ENCODE measurements around the gene MAP3K7. TPM values are rescaled to one million over a fixed set of nuclear protein-coding genes. Genes with fewer than 3 reads are reported as not detected.

Gene MAP3K7
- total RNA-seq, 6 donors from 2014 or later, result 13.9 to 36.7 (median 19.1) TPM

DNA sequence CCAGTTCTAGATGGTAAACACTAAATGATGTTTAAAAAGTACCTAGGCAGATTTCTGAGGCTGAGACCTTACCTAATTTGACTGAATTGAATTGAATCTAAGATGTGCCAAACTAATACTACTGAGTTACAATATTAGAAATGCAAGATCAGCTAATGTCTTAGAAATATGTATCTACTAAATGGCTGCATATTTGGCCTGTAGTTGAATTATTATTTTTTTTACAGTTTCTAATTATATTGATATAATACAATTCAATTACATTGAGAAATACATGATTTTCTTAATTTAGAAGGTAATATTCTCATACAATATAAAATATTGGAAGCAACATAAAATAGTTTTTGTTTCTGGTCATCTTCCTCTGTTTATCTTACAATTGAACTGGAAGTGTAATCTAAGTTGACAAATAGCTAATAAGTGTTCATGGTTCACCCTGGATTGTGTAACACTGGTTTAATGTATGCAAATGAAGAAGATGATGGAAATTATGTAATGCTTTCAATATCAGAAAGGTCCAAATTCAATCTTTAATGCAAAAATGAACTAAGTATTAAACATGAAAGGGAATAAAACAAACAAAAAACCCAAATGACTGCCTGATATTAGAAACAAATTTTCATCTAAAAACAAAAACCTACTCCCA lies 2.9 kb downstream of the MAP3K7 start:
- TF ChIP-seq CTCF (IDR thresholded peaks at IDR 0.05), result no peak
- no peak for TF ChIP-seq EP300 (IDR thresholded peaks at IDR 0.05)
- no peak for TF ChIP-seq POLR2A (IDR thresholded peaks at IDR 0.05)
- TF ChIP-seq POLR2AphosphoS5 (IDR thresholded peaks at IDR 0.05), result no peak
- no peak overlapping the region for H3K27ac ChIP-seq
- no peaks in the 10 kb centered on the region for H3K36me3 ChIP-seq
- no peak for DNase-seq
- H3K4me3 ChIP-seq, result no peak overlapping the region
- no peaks in the 10 kb centered on the region for H3K27me3 ChIP-seq
- H3K4me1 ChIP-seq, result peaks cover 19 to 27% (median 25%) of the 10 kb centered on the region in 4 donors
- ATAC-seq (ENCODE audit: low FRiP score in 2 of 2), result no peak
- no peaks in the 10 kb centered on the region for H3K9me3 ChIP-seq

DNA sequence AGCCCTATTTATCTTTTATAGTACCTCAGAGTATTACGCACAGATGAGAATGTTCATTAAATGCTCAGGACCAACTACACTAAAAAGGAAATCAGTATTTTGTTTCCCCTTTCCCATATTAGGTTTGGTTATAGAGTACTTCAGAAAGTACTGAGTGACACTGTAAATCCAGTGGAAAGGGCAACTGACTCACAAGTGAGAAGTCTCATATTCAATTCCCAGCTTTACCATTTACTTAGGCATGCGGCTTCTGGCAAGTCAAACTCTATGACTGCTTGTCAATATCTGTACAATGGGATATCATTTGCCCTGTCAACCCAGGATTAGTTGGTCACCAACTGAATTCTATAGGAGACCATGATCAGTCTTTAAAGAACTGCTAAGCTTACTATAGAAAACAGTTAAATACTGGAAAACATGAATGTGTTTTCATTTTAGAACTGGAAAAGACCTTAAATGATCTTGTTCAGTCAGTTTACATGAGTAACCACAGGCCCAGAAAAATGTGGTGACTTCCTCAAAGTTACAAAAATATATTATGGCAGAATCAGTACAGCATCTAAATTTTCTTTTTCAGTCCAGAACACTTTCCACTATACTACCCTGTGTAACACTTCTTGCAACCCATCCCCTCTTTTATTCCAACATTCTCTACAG lies 3.6 kb downstream of the MAP3K7 start:
- Histone ChIP-seq H3K27ac (no peak overlapping the region), H3K4me1 (peaks cover 19 to 27% (median 25%) of the 10 kb centered on the region in 4 donors), H3K36me3 (peaks cover 0 to 3% (median under 1%) of the 10 kb centered on the region in 4 donors), H3K27me3 (no peaks in the 10 kb centered on the region), H3K9me3 (no peaks in the 10 kb centered on the region), H3K4me3 (no peak overlapping the region)
- no peak for TF ChIP-seq POLR2AphosphoS5 (IDR thresholded peaks at IDR 0.05)
- TF ChIP-seq POLR2A (IDR thresholded peaks at IDR 0.05), result no peak
- TF ChIP-seq CTCF (IDR thresholded peaks at IDR 0.05), result no peak
- no peak for TF ChIP-seq EP300 (IDR thresholded peaks at IDR 0.05)
- ATAC-seq (ENCODE audit: low FRiP score in 2 of 2) (no peak), DNase-seq (no peak)
- 94 to 100% methylated on average over 2 of the region's 2 CpGs for WGBS, 2 donors

DNA sequence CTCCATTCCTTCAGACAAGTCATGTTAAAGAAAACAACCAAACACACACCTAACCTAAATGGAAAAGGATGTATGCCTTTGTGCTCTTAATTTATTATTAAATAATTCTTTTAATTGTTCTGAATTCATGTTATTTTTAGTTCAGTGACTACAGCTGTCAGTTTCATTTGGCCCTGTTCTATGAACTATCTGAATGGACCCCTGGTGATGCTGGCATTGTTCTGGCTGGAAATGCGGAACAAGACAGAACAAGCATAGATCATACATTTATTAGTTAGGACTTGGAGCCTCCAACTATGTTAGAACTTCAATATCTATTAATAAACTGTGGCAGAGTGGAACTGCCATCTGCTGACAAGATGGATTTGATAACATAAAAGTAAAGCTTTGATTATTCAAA lies 5.7 kb downstream of the MAP3K7 start:
- Histone ChIP-seq H3K27ac (no peak overlapping the region), H3K4me1 (peaks cover 19 to 22% (median 20%) of the 10 kb centered on the region in 4 donors), H3K9me3 (no peaks in the 10 kb centered on the region), H3K4me3 (no peak overlapping the region), H3K27me3 (no peaks in the 10 kb centered on the region), H3K36me3 (peaks cover 0 to 10% (median 2%) of the 10 kb centered on the region in 4 donors)
- TF ChIP-seq CTCF (IDR thresholded peaks at IDR 0.05), result no peak
- DNase-seq (no peak), ATAC-seq (ENCODE audit: low FRiP score in 2 of 2) (no peak)
- WGBS, 2 donors, result 88 to 96% methylated on average over 1 of the region's 1 CpG

- Histone ChIP-seq H3K36me3 (peaks cover 0 to 13% (median 2%) of the 10 kb centered on the region in 4 donors), H3K4me3 (no peak overlapping the region), H3K27ac (no peak overlapping the region), H3K4me1 (peaks cover under 1 to 10% (median 4%) of the 10 kb centered on the region in 4 donors), H3K9me3 (no peaks in the 10 kb centered on the region), H3K27me3 (no peaks in the 10 kb centered on the region)
- TF ChIP-seq POLR2AphosphoS5 (IDR thresholded peaks at IDR 0.05) (no peak), CTCF (IDR thresholded peaks at IDR 0.05) (no peak), POLR2A (IDR thresholded peaks at IDR 0.05) (no peak), EP300 (IDR thresholded peaks at IDR 0.05) (no peak)
- ATAC-seq (ENCODE audit: low FRiP score in 2 of 2), result no peak
- no peak for DNase-seq
- 84 to 91% methylated on average over 1 of the region's 1 CpG for WGBS, 2 donors
Measured at GRCh38 chr6:90578894-90579549, 7.8 kb downstream of the MAP3K7 start.

All from upper lobe of left lung (tissue), 6 donors.